ENCODE data around the gene GTF2IRD1.

- TF ChIP-seq CTCF (IDR thresholded peaks at IDR 0.05) (no peak), POLR2A (IDR thresholded peaks at IDR 0.05) (no peak)
Observed at GRCh38 chr7:74503943-74504342, 50.2 kb downstream of the GTF2IRD1 start.

Data from Peyer's patch (tissue), 4 donors.